ENCODE results near the gene PEMT. TPM values are rescaled to one million over a fixed set of nuclear protein-coding genes. Genes with fewer than 3 reads are reported as not detected.
"Not testable (repeated sequence)": the region's sequence is repeated elsewhere in the genome, so short reads cannot be mapped to it uniquely, and the experiment has no call there.

The PEMT gene
- total RNA-seq: 37.0 to 41.9 TPM (median 37.5 TPM) in 3 replicates

DNA sequence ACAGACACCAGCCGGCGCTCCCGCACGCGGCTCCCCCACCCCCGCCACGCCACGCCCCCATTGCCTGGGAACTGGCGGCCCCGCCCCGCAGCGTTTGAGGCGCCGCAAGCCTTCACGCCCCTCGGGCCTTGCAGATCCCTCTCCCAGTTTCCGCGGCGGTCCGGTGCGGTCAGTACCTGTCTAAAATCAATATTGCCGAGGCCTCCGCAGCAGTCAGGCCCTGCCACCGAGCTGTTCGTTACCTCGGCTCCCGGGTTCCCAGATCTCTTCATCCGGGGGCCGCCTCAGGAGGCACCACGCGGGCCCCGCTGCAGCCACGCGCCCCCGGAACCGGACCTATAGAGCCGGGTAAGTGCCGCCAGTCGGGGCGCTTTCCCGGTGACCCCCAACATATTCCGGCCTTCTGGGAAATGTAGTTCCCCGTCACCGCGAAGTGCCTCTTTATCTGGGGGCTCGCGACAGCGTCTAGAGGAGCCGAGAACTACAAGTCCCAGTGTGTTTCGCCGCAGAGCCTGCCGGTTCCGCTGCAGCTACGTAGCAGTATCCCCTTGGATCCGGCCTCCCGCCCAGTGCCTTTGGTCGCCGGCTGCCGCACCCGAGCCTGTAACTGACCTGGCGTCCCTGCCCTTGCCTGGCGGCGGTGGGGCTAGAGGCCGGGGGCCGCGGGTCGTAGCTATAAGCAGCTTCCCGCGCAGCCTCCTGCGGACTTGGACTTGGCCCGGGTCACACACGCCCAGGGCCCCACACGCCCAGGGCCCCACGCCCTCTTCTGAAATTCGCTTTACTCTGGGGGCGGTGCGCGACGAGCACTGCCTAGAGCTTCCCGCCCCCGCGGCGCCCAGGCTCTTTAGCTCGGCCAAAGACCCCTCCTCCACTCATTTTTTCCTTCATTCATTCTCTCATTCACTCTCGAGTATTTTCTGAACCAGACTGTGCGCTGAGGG is at the start of gene PEMT:
Gene PEMT, minus strand, starts transcription at position 354 of the 944 bp plus-strand sequence. Its CDS starts 82 bp downstream, at position 272.
- Mint-ChIP-seq H3K27me3 (ENCODE audit: low read depth) (no peaks in the 10 kb centered on the region), H3K4me3 (peak within 1 kb of the TSS; percentile 88), H3K27ac (peak within 1 kb of the TSS; percentile 92), H3K36me3 (peaks cover 7% of the 10 kb centered on the region), H3K9me3 (peaks cover 7% of the 10 kb centered on the region), H3K4me1 (peaks cover 22% of the 10 kb centered on the region)
- no peak for TF ChIP-seq CTCF (IDR thresholded peaks at IDR 0.05; ENCODE audit: unreplicated experiment)
- DNase-seq (ENCODE audit: low spot score in 2 of 2, unreplicated experiment in 2 of 2): peak; percentile 83 to 89

DNA sequence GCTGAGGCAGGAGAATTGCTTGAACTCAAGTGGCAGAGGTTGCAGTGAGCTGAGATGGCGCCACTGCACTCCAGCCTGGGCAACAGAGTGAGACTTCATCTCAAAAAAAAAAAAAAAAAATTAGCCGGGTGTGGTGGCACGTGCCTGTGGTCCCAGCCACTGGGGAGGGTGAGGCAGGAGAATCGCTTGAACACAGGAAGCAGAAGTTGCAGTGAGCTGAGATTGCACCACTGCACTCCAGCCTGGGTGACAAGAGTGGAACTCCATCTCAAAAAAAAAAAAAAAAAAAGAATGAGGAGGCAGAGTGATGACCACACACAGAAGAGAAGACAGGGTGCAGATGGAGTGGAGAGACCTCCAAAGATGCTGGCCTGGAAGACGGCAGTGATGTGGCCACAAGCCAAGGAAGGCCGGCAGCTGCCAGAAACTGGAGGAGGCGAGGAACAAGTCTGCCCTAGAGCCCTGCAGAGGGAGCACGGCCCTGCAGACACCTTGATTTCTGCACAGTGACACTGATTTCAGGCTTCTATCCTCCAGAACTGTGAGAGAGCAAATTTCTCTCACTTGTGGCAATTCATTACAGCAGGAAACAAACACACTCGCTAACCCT is 48.3 kb upstream of the PEMT start:
- not testable (repeated sequence) for H3K27ac Mint-ChIP-seq; H3K9me3 Mint-ChIP-seq; H3K36me3 Mint-ChIP-seq; H3K27me3 Mint-ChIP-seq (ENCODE audit: low read depth); DNase-seq (ENCODE audit: low spot score in 2 of 2, unreplicated experiment in 2 of 2); H3K4me1 Mint-ChIP-seq; H3K4me3 Mint-ChIP-seq

DNA sequence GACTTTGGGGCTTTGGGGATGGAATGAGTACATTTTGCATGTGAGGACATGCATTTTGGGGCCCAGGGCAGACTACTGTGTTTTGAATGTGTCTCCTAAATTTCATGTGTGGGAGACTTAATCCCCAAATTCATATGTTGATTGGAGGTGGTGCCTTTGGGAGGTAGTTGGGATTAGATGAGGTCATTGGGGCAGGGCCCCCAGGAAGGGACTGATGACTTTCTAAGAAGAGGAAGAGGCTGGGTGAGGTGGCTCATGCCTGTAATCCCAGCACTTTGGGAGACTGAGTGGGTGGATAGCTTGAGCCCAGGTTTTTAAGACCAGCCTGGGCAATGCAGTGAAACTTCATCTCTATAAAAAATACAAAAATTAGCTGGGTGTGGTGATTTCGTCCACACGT is 47.0 kb upstream of the PEMT start:
- no peaks in the 10 kb centered on the region for H3K9me3 Mint-ChIP-seq
- no peak overlapping the region for H3K27ac Mint-ChIP-seq
- H3K4me1 Mint-ChIP-seq: peaks cover 4% of the 10 kb centered on the region
- H3K4me3 Mint-ChIP-seq: no peak overlapping the region
- DNase-seq (ENCODE audit: low spot score in 2 of 2, unreplicated experiment in 2 of 2): no peak
- H3K27me3 Mint-ChIP-seq (ENCODE audit: low read depth): no peaks in the 10 kb centered on the region
- no peak for TF ChIP-seq CTCF (IDR thresholded peaks at IDR 0.05; ENCODE audit: unreplicated experiment)
- H3K36me3 Mint-ChIP-seq: no peaks in the 10 kb centered on the region

DNA sequence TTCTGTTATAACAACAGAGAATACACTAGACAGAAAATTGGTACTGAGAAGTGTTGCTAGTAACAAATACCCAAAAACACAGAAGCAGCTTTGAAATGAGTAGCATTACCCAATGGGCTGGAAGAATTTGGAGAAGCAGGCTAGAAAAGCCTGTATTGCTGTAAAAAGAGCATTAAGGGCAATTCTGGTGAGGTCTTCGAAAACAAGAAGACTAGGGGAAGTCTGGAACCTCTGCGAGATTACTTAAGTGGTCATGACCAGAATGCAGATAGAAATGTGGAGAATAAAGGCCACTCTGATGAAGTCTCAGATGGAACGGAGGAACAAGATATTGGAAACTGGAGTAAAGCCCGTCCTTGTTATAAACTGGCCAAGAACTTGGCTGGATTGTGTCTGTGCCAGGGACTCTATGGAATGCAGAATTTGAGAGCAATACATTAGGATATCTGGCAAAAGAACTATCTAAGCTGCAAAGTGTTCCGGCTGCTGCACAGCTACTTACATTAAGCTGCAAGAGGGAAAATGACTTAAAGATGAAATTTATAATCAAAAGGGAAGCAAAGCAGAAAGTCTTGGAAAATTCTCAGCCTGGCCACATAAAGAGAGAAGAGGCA is 44.9 kb upstream of the PEMT start:
- Mint-ChIP-seq H3K9me3 (peaks cover 3% of the 10 kb centered on the region), H3K4me3 (no peak overlapping the region)

GRCh38 chr17:17635537-17636271 is 44.2 kb upstream of the PEMT start:
- DNase-seq (ENCODE audit: low spot score in 2 of 2, unreplicated experiment in 2 of 2); H3K36me3 Mint-ChIP-seq: not testable (repeated sequence)

More for the DNA sequence above, 44.9 kb upstream of the PEMT start:
- no peak overlapping the region for H3K27ac Mint-ChIP-seq
- no peak for DNase-seq (ENCODE audit: low spot score in 2 of 2, unreplicated experiment in 2 of 2)
- no peaks in the 10 kb centered on the region for H3K36me3 Mint-ChIP-seq
- H3K27me3 Mint-ChIP-seq (ENCODE audit: low read depth): no peaks in the 10 kb centered on the region
- H3K4me1 Mint-ChIP-seq: no peaks in the 10 kb centered on the region
- no peak for TF ChIP-seq CTCF (IDR thresholded peaks at IDR 0.05; ENCODE audit: unreplicated experiment)

DNA sequence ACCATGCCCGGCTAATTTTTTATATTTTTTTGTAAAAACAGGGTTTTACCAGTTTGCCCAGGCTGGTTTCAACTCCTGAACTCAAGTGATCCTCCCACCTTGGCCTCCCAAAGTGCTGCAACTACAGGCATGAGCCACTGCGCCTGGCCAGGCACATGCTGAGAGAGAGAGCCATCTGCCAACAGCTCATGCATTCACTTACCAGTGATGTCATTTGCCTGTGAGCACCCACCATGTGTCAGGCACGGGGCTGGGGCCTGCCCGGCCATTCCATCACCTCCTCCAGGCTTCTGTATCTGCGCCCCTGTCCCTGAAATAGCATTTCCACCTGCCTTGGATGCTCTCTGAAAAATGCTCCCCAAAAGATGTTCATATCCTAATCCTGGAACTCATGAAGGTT is 43.6 kb upstream of the PEMT start:
- Mint-ChIP-seq H3K27ac (no peak overlapping the region), H3K27me3 (ENCODE audit: low read depth) (no peaks in the 10 kb centered on the region), H3K4me3 (no peak overlapping the region)

More at GRCh38 chr17:17635537-17636271, 44.2 kb upstream of the PEMT start:
- H3K4me3 Mint-ChIP-seq; H3K27me3 Mint-ChIP-seq (ENCODE audit: low read depth); H3K9me3 Mint-ChIP-seq; H3K27ac Mint-ChIP-seq; H3K4me1 Mint-ChIP-seq: not testable (repeated sequence)

More for the DNA sequence above, 43.6 kb upstream of the PEMT start:
- DNase-seq (ENCODE audit: low spot score in 2 of 2, unreplicated experiment in 2 of 2): no peak
- no peaks in the 10 kb centered on the region for H3K36me3 Mint-ChIP-seq
- H3K4me1 Mint-ChIP-seq: no peaks in the 10 kb centered on the region
- peaks cover 3% of the 10 kb centered on the region for H3K9me3 Mint-ChIP-seq
- no peak for TF ChIP-seq CTCF (IDR thresholded peaks at IDR 0.05; ENCODE audit: unreplicated experiment)

All from mesothelial cell of epicardium (in vitro differentiated cells).